ENCODE results near the gene NFE2L3.
"Not testable (repeated sequence)": the region's sequence is repeated elsewhere in the genome, so short reads cannot be mapped to it uniquely, and the experiment has no call there.

Gene NFE2L3

DNA sequence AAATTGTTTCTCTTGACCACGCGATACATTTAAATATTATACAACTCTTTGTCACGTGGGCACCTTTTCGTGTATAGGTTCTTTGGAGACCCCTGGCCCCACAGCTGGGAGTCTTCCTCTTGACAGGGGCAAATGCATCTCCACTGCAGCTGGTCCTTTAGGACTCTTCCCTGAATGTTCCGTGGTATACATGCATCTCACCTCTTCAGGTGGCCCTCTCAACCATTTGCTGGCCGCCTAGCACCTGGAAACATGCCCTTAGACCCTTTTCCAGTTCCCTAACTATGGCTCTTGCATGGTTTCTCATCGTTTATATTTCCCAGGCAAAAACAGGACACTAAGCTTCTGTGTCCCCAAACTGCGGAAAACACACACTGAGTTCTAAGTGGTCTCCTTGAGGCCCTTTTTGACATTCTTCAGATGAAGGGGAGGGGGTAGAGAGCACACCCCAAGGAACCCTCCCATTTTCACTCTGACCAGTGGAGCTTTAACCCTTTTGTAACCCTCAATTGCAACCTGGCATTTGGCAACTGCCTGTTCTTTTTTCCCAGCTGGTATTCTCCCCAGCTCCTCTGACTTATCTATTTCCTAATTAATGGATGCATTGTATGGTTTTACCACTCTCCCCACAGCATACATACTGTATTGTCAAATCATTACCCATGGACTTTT is 28.0 kb downstream of the NFE2L3 start:
- FAIRE-seq (no peak), DNase-seq (ENCODE audit: insufficient read length, low spot score) (no peak)
- TF ChIP-seq, protein P1, sequence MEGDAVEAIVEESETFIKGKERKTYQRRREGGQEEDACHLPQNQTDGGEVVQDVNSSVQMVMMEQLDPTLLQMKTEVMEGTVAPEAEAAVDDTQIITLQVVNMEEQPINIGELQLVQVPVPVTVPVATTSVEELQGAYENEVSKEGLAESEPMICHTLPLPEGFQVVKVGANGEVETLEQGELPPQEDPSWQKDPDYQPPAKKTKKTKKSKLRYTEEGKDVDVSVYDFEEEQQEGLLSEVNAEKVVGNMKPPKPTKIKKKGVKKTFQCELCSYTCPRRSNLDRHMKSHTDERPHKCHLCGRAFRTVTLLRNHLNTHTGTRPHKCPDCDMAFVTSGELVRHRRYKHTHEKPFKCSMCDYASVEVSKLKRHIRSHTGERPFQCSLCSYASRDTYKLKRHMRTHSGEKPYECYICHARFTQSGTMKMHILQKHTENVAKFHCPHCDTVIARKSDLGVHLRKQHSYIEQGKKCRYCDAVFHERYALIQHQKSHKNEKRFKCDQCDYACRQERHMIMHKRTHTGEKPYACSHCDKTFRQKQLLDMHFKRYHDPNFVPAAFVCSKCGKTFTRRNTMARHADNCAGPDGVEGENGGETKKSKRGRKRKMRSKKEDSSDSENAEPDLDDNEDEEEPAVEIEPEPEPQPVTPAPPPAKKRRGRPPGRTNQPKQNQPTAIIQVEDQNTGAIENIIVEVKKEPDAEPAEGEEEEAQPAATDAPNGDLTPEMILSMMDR (IDR thresholded peaks at IDR 0.05; ENCODE audit: insufficient read depth, missing control alignments), result no peak

DNA sequence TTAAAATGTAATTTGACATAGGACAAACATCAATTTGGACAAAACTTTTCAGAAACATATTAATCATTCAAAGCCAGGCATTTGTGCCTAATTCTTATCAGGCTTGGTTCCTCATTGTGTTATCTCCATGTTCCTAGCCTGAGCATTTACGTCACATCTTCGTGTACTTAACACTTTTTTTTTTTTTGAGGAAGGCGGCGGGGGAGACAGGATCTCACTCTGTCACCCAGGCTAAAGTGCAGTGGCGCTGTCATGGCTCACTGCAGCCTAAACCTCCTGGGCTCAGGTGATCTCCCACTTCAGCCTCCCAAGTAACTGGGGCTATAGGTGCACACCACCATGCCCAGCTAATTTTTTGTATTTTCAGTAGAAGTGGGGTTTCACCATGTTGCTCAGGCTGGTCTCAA is 28.8 kb downstream of the NFE2L3 start:
- FAIRE-seq (no peak), DNase-seq (ENCODE audit: insufficient read length, low spot score) (no peak)
- TF ChIP-seq, protein P1 (IDR thresholded peaks at IDR 0.05; ENCODE audit: insufficient read depth, missing control alignments), result no peak

DNA sequence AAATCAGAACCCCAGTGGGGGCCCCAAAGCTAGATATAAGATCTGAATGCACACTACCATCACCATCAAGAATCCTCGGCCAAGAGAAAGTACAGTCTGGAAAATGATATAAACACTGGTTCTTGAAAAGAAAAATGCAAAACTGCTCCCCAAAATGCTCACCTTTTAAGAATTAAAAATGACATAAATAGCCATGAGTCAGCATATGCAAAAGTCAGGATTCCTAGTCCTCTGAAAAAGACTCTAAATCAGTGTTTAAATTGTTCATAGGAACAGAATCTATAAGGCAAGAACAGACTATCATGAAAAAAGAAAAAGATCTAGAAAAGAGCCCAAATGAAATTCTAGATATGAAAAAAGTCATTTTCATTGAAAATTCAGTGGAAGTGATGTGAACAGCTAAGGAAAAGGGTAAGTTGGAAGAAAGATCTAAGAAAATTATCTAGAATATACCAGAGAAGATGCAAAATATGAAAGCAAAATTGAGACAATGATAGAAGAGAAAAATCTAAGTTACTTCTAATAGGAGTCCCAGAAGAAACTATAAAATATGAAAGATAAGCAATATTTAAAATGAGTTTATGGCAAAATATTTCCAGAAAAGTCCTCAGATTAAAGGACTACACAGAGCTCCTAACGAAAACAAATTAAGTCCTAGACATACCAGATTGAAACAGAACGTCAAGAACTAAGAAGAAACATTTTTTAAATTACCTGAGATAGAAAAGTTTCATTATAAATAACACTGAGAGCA is 29.7 kb downstream of the NFE2L3 start:
- no peak for DNase-seq (ENCODE audit: insufficient read length, low spot score)
- FAIRE-seq, result no peak
- TF ChIP-seq, protein P1 (IDR thresholded peaks at IDR 0.05; ENCODE audit: insufficient read depth, missing control alignments), result no peak

DNA sequence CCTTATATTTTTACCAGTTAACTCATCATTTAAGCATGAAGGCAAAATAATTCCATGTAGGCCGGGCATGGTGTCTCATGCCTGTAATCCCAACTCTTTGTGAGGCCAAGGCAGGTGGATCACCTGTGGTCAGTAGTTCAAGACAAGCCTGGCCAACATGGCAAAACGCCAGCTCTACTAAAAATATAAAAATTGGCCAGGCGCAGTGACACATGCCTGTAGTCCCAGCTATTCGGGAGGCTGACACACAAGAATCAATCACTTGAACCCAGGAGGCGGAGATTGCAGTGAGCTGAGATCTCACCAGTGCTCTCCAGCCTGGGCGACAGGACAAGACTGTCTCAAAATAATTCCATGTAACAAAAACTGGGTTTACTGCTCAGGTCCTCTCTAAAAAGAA is 30.3 kb downstream of the NFE2L3 start:
- FAIRE-seq, result no peak
- no peak for DNase-seq (ENCODE audit: insufficient read length, low spot score)
- TF ChIP-seq, protein P1 (IDR thresholded peaks at IDR 0.05; ENCODE audit: insufficient read depth, missing control alignments), result no peak

DNA sequence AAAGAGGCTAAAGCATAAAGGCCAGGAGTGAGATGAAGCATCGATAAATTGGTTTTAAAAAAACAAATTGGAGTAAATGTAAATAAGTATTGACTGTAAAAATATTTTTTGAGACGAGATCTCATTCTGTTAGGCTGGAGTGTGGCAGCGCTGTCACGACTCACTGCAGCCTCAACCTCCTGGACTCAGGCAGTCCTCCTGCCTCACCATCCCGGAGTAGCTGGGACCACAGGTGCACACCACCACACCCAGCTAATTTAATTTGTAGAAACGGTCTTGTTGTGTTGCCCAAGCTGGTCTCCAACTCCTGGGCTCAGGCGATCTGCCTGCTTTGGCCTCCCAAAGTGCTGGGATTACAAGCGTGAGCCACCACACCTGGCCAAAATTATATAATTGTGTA is 30.7 kb downstream of the NFE2L3 start:
- no peak for FAIRE-seq

DNA sequence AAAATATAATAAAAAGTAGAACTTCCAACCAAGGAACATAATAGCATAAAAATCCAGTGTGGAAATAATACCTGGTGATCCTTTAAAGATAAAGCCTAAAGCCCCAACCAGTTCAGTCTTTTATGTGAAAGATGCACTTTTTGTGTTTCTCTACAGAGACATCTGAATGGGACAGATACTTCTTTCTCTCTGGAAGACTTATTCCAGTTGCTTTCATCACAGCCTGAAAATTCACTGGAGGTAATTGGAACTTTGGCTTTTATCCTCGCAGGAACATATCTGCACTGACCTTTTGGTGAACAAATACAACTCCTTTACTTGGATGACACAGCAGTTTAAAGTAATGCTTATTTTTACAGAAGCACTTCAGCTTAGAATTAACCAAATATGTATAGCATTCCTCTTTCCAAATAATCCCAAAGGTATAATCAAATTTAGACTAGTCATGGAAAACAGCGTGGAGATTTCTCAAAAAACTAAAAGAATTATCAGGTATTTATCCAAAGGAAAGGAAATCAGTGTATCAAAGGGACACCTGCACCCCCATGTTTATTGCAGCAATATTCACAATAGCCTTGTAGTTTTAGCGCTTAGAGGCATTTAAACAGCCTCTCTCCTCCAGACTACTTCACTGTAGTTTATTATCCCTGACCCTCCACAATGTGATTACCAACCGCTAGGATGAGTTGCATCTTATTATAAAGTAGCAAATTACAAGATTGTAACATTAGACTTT is 31.7 kb downstream of the NFE2L3 start:
- TF ChIP-seq, protein P1 (IDR thresholded peaks at IDR 0.05; ENCODE audit: insufficient read depth, missing control alignments), result no peak
- DNase-seq (ENCODE audit: insufficient read length, low spot score) (no peak), FAIRE-seq (no peak)

More for the DNA sequence above, 30.7 kb downstream of the NFE2L3 start:
- TF ChIP-seq, protein P1 (IDR thresholded peaks at IDR 0.05; ENCODE audit: insufficient read depth, missing control alignments), result no peak
- DNase-seq (ENCODE audit: insufficient read length, low spot score), result no peak

DNA sequence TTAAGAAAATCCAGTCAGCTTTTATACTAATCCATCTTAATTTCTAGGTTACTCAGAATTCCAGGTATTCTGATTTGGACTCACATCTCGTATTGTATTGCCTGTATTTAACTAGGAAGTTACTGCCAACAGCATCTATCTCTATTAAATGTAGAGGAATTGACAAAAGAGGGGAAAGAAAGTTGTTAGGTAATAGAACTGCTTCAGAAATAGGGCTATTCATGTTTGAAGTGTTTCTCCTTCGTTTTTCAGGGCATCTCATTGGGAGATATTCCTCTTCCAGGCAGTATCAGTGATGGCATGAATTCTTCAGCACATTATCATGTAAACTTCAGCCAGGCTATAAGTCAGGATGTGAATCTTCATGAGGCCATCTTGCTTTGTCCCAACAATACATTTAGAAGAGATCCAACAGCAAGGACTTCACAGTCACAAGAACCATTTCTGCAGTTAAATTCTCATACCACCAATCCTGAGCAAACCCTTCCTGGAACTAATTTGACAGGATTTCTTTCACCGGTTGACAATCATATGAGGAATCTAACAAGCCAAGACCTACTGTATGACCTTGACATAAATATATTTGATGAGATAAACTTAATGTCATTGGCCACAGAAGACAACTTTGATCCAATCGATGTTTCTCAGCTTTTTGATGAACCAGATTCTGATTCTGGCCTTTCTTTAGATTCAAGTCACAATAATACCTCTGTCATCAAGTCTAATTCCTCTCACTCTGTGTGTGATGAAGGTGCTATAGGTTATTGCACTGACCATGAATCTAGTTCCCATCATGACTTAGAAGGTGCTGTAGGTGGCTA is 32.5 kb downstream of the NFE2L3 start:
- not testable (repeated sequence) for DNase-seq (ENCODE audit: insufficient read length, low spot score)
- FAIRE-seq, result peak; percentile 82
